GM23248 (cell line): Measurements from ENCODE around the gene ENG.

Experiments used
- EZH2 ChIP-seq: fragments of 200-600 bp; sonication (generic); IDR thresholded peaks from 2 replicates; pipeline ENCODE4 v1.6.1; 2018; ENCODE audit warnings: antibody characterized with exemption, mild to moderate bottlenecking; ENCODE audit not compliant: insufficient read depth, poor library complexity, severe bottlenecking
- EZH2phosphoT487 ChIP-seq: fragments of 200-600 bp; sonication (generic); IDR thresholded peaks from 2 replicates; pipeline ENCODE4 v1.6.1; 2018; ENCODE audit warnings: antibody characterized with exemption, moderate library complexity, mild to moderate bottlenecking, low read depth; ENCODE audit not compliant: insufficient read depth

- no peak for TF ChIP-seq EZH2
- TF ChIP-seq EZH2phosphoT487: no peak
These were observed 36.5 kb downstream of the ENG start for GRCh38 chr9:127817881-127818434.
